Measurements from ENCODE around the gene KCNH5.

Gene KCNH5

GRCh38 chr14:62994096-62994495, 51.2 kb downstream of the KCNH5 start:
- in situ Hi-C loops (cut with HindIII; ENCODE audit: low sequenced_read_pairs), result no loop called here

- in situ Hi-C loops (cut with HindIII; ENCODE audit: low sequenced_read_pairs), result no loop called here
Measured at GRCh38 chr14:62988967-62989366, 56.3 kb downstream of the KCNH5 start.

- in situ Hi-C loops (cut with HindIII; ENCODE audit: low sequenced_read_pairs), result no loop called here
Measured at GRCh38 chr14:62983821-62984220, 61.4 kb downstream of the KCNH5 start.

GRCh38 chr14:62980693-62981092, 64.6 kb downstream of the KCNH5 start:
- in situ Hi-C loops (cut with HindIII; ENCODE audit: low sequenced_read_pairs), result no loop called here

GRCh38 chr14:62957562-62957961, 87.7 kb downstream of the KCNH5 start:
- in situ Hi-C loops (cut with HindIII; ENCODE audit: low sequenced_read_pairs), result no loop called here

GRCh38 chr14:62956413-62956812, 88.8 kb downstream of the KCNH5 start:
- in situ Hi-C loops (cut with HindIII; ENCODE audit: low sequenced_read_pairs), result no loop called here

GRCh38 chr14:62954165-62954564, 91.1 kb downstream of the KCNH5 start:
- in situ Hi-C loops (cut with HindIII; ENCODE audit: low sequenced_read_pairs), result no loop called here

GRCh38 chr14:62952226-62952625, 93.0 kb downstream of the KCNH5 start:
- in situ Hi-C loops (cut with HindIII; ENCODE audit: low sequenced_read_pairs), result no loop called here

- in situ Hi-C loops (cut with HindIII; ENCODE audit: low sequenced_read_pairs), result no loop called here
Measured at GRCh38 chr14:62947301-62947700, 98.0 kb downstream of the KCNH5 start.

GRCh38 chr14:62946221-62946620, 99.0 kb downstream of the KCNH5 start:
- in situ Hi-C loops (cut with HindIII; ENCODE audit: low sequenced_read_pairs), result no loop called here

- in situ Hi-C loops (cut with HindIII; ENCODE audit: low sequenced_read_pairs), result no loop called here
Measured at GRCh38 chr14:62943202-62943601, 102.1 kb downstream of the KCNH5 start.

- in situ Hi-C loops (cut with HindIII; ENCODE audit: low sequenced_read_pairs), result no loop called here
Measured at GRCh38 chr14:62939970-62940369, 105.3 kb downstream of the KCNH5 start.

GRCh38 chr14:62938778-62939177, 106.5 kb downstream of the KCNH5 start:
- in situ Hi-C loops (cut with HindIII; ENCODE audit: low sequenced_read_pairs), result no loop called here

- in situ Hi-C loops (cut with HindIII; ENCODE audit: low sequenced_read_pairs), result no loop called here
Measured at GRCh38 chr14:62934439-62934838, 110.8 kb downstream of the KCNH5 start.

- in situ Hi-C loops (cut with HindIII; ENCODE audit: low sequenced_read_pairs), result no loop called here
Measured at GRCh38 chr14:62921466-62921865, 123.8 kb downstream of the KCNH5 start.

GRCh38 chr14:62916551-62916950, 128.7 kb downstream of the KCNH5 start:
- in situ Hi-C loops (cut with HindIII; ENCODE audit: low sequenced_read_pairs), result no loop called here

GRCh38 chr14:62914873-62915272, 130.4 kb downstream of the KCNH5 start:
- in situ Hi-C loops (cut with HindIII; ENCODE audit: low sequenced_read_pairs), result no loop called here

GRCh38 chr14:62914025-62914424, 131.2 kb downstream of the KCNH5 start:
- in situ Hi-C loops (cut with HindIII; ENCODE audit: low sequenced_read_pairs), result no loop called here

GRCh38 chr14:62908506-62908905, 136.8 kb downstream of the KCNH5 start:
- in situ Hi-C loops (cut with HindIII; ENCODE audit: low sequenced_read_pairs), result no loop called here

GRCh38 chr14:62905566-62905965, 139.7 kb downstream of the KCNH5 start:
- in situ Hi-C loops (cut with HindIII; ENCODE audit: low sequenced_read_pairs), result no loop called here

- in situ Hi-C loops (cut with HindIII; ENCODE audit: low sequenced_read_pairs), result no loop called here
Measured at GRCh38 chr14:62897771-62898170, 147.5 kb downstream of the KCNH5 start.

GRCh38 chr14:62896932-62897456, 148.3 kb downstream of the KCNH5 start:
- in situ Hi-C loops (cut with HindIII; ENCODE audit: low sequenced_read_pairs), result no loop called here

GRCh38 chr14:62894736-62895135, 150.5 kb downstream of the KCNH5 start:
- in situ Hi-C loops (cut with HindIII; ENCODE audit: low sequenced_read_pairs), result no loop called here

Measured in DLD1 (cell line).